HL-60 (cell line): ENCODE measurements around the gene HTD2.

Source experiments
- CTCF ChIP-seq: IDR thresholded peaks from one replicate; pipeline ENCODE4 v1.5.1; 2011; ENCODE audit warnings: low read length, control low read depth, inconsistent platforms; ENCODE audit not compliant: insufficient read depth
- GABPA ChIP-seq: IDR thresholded peaks from 2 replicates; pipeline ENCODE4 v1.6.1; 2012; ENCODE audit warnings: low read depth
- POLR2AphosphoS5 ChIP-seq: IDR thresholded peaks from 2 replicates; pipeline ENCODE4 v1.6.1; 2012; ENCODE audit warnings: low read depth
- REST ChIP-seq: IDR thresholded peaks from 2 replicates; pipeline ENCODE4 v1.6.1; 2012; ENCODE audit warnings: low read depth; ENCODE audit not compliant: insufficient replicate concordance

- TF ChIP-seq CTCF (no peak), GABPA (no peak), REST (no peak), POLR2AphosphoS5 (no peak)
Measured at GRCh38 chr3:58361866-58362265, 55.5 kb downstream of the HTD2 start.
